AG04449 (cell line): ENCODE data around the gene LRP2.

Experiments
- CTCF ChIA-PET: fragments of 350-600 bp; formaldehyde crosslinking; extraction: SDS; loops from one replicate; lab custom pipeline; 2021; ENCODE audit warnings: antibody characterized with exemption; lab: Yijun Ruan, JAX
- POLR2A ChIA-PET: fragments of 400-600, 350-600 bp; formaldehyde crosslinking; extraction: SDS; loops from one replicate; lab custom pipeline; 2020; ENCODE audit warnings: antibody characterized with exemption, inconsistent platforms; lab: Yijun Ruan, JAX
- DNase-seq: peaks from one replicate; pipeline ENCODE4 v3.0.0-alpha.2; 2010; ENCODE audit warnings: low read depth, low spot score
- H3K4me3 ChIP-seq: 2 replicates; pipeline ENCODE4 v1.5.1; 2011; ENCODE audit warnings: low read depth, mild to moderate bottlenecking, control low read depth, low read length
- CTCF ChIP-seq: IDR thresholded peaks from one replicate; pipeline ENCODE4 v1.5.1; 2011; ENCODE audit warnings: mild to moderate bottlenecking, moderate library complexity, low read length, control low read depth, inconsistent platforms; ENCODE audit not compliant: insufficient read depth; ENCODE audit errors: missing control alignments

The LRP2 gene

GRCh38 chr2:169159686-169160085 lies 202.6 kb downstream of the LRP2 start:
- no peak for DNase-seq
- ChIA-PET POLR2A (no interaction called here), CTCF (no interaction called here)
- TF ChIP-seq CTCF = no peak
- no peak overlapping the region for H3K4me3 ChIP-seq

GRCh38 chr2:169158874-169159273 lies 203.5 kb downstream of the LRP2 start:
- CTCF ChIA-PET = no interaction called here
- no peak for TF ChIP-seq CTCF
- DNase-seq = no peak
- POLR2A ChIA-PET = no interaction called here
- H3K4me3 ChIP-seq = no peak overlapping the region

DNA sequence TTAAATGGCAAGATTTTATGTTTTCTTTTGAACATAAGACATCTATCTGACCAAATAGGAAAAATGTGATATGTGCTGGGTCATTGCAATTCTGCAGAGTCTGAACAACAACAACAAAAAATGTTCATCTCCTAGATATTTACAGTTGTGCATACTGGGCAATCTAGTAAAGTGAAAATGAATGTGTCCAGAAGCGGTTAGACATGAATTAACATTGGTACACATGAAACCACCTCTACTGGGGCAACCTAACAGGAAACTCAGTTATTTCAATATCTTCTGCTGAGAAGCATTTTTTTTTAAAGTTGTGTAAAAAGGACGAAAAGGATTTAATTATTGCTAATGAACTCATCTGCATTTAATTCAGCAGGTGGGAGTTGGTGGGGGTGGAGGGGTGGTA lies 216.1 kb downstream of the LRP2 start:
- ChIA-PET POLR2A (no interaction called here), CTCF (no interaction called here)
- H3K4me3 ChIP-seq = no peak overlapping the region
- DNase-seq = no peak
- TF ChIP-seq CTCF = no peak

GRCh38 chr2:169143998-169144397 lies 218.3 kb downstream of the LRP2 start:
- ChIA-PET POLR2A (no interaction called here), CTCF (interaction anchor here (0.7 to 6.3 kb wide), 6 partner anchors 10 to 182 kb away, joined by 3 to 48 read pairs (median 9); no protein-coding TSS in a partner anchor)
- TF ChIP-seq CTCF = no peak
- H3K4me3 ChIP-seq = no peak overlapping the region
- no peak for DNase-seq

DNA sequence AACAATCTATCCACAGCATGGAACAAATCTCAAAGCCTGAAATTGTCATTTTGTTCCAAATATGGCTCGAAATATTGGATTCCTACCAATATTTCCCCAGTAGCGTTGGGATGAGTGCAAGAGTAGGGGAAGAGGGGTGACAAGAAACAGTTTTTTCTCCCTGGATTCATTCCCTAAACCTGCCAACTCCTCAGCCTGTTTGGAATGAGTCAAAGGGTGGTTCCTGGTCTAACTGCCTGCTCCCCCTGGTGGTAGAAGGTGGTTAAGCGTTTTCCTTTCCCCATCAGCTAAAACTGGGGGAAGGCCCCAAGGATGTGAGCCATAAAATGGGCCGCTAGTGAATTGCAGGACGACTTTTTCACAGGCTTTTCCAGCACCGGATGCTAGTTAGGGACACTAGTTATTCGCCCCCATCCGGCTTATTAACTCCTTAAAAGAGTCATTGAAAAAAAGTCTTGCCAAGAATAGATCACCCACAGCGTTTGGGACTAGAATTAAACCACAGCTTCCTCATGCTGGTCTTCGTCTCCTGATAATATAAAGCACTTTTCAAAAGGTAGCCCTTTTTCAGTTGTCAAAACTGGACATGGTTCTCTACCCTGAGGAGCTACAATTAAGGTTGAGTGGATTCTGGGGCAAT lies 220.5 kb downstream of the LRP2 start:
- no peak for DNase-seq
- H3K4me3 ChIP-seq = no peak overlapping the region
- peak; percentile 88 for TF ChIP-seq CTCF
- ChIA-PET CTCF (interaction anchor here (0.7 to 6.3 kb wide), 11 partner anchors 8 to 631 kb away, joined by 3 to 48 read pairs (median 4); no protein-coding TSS in a partner anchor), POLR2A (no interaction called here)

DNA sequence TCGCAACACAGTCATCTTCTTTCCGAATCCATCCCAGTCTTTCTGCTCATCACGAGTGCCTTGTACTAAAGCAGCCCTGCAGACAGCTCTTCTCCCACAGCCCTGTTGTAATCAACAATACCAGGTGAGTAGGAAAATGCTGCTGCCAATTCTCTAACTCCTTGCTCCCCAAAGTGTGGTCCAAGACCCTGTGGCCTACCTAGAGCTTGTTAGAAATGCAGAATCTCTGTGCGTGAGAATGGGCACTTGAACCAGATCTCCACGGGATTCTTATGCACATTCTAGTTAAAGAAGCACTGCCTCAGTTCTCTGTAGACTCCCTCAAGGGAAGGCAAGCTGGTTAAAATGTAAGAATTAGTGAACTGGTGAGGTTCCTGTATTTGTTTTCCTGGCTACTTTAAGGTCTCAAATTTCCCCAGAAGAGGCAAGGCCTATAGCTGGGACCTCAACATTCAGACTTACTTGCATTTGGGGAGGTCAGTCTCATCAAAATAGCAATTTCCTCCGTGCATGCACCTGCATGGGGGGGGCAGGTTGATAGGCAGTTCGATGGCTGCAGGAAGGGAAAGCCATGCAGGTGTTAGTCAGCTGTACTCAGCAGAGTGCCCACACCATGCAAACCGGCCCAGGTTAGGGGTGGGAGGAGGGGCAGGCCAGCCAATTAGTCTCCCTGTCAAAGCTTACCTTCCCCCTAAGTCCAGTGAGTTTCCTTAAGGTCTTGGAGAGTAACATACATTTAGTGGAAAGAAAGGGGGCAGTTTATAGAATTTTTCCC lies 222.2 kb downstream of the LRP2 start:
- ChIA-PET CTCF (interaction anchor here (1.1 to 6.3 kb wide), 6 partner anchors 9 to 182 kb away, joined by 3 to 48 read pairs (median 10); no protein-coding TSS in a partner anchor), POLR2A (no interaction called here)
- DNase-seq = no peak
- no peak overlapping the region for H3K4me3 ChIP-seq
- no peak for TF ChIP-seq CTCF
